SK-N-MC (cell line): ENCODE data around the gene NEDD9.

Experiments used
- EZH2 ChIP-seq: fragments of 200-600 bp; sonication (generic); IDR thresholded peaks from one replicate; pipeline ENCODE4 v1.6.1; 2017; ENCODE audit warnings: antibody characterized with exemption
- FOXP2 ChIP-seq: optimal IDR thresholded peaks from 2 replicates; pipeline ENCODE3; 2011; ENCODE audit warnings: mild to moderate bottlenecking, moderate library complexity; ENCODE audit not compliant: insufficient read depth; ENCODE audit errors: extremely low read length, control extremely low read depth
- POLR2AphosphoS5 ChIP-seq: IDR thresholded peaks from 2 replicates; pipeline ENCODE4 v1.6.1; 2012; ENCODE audit warnings: mild to moderate bottlenecking, low read depth, low read length, borderline replicate concordance

DNA sequence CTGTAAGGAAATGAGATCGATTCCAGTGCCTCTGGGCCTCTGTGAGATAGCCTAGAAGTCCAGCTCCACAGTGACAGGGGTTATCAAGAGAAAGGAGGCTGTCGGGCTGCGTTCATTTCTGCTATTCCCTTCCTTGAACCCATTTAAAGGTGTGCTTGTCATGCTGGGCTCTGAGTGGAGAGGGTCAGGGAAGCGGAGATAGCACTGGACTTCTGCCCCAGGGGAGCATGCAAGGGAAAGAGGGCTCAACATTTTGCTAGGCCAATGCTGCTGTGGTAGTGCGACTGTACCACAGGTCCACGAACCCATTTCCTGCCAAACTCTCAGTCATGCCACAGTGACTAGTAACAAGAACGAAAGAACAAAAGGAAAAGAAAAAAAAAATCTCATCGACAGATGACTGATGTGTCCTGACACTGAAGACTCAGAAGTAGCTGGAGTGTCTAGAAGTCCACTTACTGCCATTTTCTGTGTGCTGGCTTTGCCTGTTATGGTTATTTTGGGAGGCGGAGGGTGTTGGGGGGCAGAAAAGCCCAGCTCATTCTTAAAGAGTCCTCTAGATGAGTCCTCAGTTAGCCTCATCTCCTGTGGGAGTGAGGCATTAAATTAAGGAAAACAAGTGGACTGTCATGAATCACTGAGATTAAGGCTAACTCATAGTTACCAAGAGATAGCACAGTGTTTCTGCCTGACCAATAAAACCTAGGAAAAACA, 8.1 kb downstream of the NEDD9 start:
- TF ChIP-seq POLR2AphosphoS5 (no peak), EZH2 (no peak), FOXP2 (no peak)
